ENCODE results near the gene TTC39A. TPM values are rescaled to one million over a fixed set of nuclear protein-coding genes. Genes with fewer than 3 reads are reported as not detected.

The TTC39A gene
- total and polyA plus RNA-seq, 2 donors (not counting 1 experiment from before 2014, with no cell fraction given): 0.28 to 1.5 TPM

- no peak for TF ChIP-seq EZH2 (IDR thresholded peaks at IDR 0.05; ENCODE audit: low read length, missing control alignments)
- TF ChIP-seq, protein P1, sequence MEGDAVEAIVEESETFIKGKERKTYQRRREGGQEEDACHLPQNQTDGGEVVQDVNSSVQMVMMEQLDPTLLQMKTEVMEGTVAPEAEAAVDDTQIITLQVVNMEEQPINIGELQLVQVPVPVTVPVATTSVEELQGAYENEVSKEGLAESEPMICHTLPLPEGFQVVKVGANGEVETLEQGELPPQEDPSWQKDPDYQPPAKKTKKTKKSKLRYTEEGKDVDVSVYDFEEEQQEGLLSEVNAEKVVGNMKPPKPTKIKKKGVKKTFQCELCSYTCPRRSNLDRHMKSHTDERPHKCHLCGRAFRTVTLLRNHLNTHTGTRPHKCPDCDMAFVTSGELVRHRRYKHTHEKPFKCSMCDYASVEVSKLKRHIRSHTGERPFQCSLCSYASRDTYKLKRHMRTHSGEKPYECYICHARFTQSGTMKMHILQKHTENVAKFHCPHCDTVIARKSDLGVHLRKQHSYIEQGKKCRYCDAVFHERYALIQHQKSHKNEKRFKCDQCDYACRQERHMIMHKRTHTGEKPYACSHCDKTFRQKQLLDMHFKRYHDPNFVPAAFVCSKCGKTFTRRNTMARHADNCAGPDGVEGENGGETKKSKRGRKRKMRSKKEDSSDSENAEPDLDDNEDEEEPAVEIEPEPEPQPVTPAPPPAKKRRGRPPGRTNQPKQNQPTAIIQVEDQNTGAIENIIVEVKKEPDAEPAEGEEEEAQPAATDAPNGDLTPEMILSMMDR (conservative IDR thresholded peaks at IDR 0.05 in 1 of 2, IDR thresholded peaks at IDR 0.05 in 1 of 2; ENCODE audit: low read depth in 1 of 2, low read length in 2 of 2): no peak
- Histone ChIP-seq H3K4me3 (replicated peaks in 1 of 4; ENCODE audit: control extremely low read depth in 1 of 4, insufficient read depth in 1 of 4, low read depth in 3 of 4, low read length in 4 of 4) (no peak overlapping the region), H3K36me3 (ENCODE audit: control insufficient read depth, insufficient read depth, low read length) (no peaks in the 10 kb centered on the region), H3K9ac (ENCODE audit: insufficient read depth, low read length) (no peak overlapping the region), H3K4me2 (ENCODE audit: extremely low read depth, insufficient read depth, low read length) (no peak overlapping the region), H3K27me3 (ENCODE audit: control insufficient read depth, insufficient read depth, low read length) (no peaks in the 10 kb centered on the region), H3K27ac (ENCODE audit: insufficient read depth, low read length) (no peak overlapping the region), H3K79me2 (ENCODE audit: control insufficient read depth, insufficient read depth, low read length) (no peaks in the 10 kb centered on the region), H3K4me1 (ENCODE audit: control insufficient read depth, extremely low read depth, insufficient read depth, low read length) (no peaks in the 10 kb centered on the region), H3K9me3 (ENCODE audit: control insufficient read depth, insufficient read depth, low read depth, low read length) (no peaks in the 10 kb centered on the region), H4K20me1 (ENCODE audit: control insufficient read depth, extremely low read depth, insufficient read depth, low read length) (no peaks in the 10 kb centered on the region), H2AFZ (ENCODE audit: low read length) (no peak overlapping the region)
- DNase-seq (ENCODE audit: low read depth in 2 of 2): no peak
Measured at GRCh38 chr1:51301844-51302162, 28.6 kb downstream of the TTC39A start.

GRCh38 chr1:51301152-51301843, 29.1 kb downstream of the TTC39A start:
- no peak overlapping the region for H2AFZ ChIP-seq (ENCODE audit: low read length)
- no peaks in the 10 kb centered on the region for H3K27me3 ChIP-seq (ENCODE audit: control insufficient read depth, insufficient read depth, low read length)
- no peak for DNase-seq (ENCODE audit: low read depth in 2 of 2)
- H4K20me1 ChIP-seq (ENCODE audit: control insufficient read depth, extremely low read depth, insufficient read depth, low read length): no peaks in the 10 kb centered on the region
- H3K4me3 ChIP-seq (replicated peaks in 1 of 4; ENCODE audit: control extremely low read depth in 1 of 4, insufficient read depth in 1 of 4, low read depth in 3 of 4, low read length in 4 of 4): no peak overlapping the region
- no peaks in the 10 kb centered on the region for H3K36me3 ChIP-seq (ENCODE audit: control insufficient read depth, insufficient read depth, low read length)
- no peaks in the 10 kb centered on the region for H3K9me3 ChIP-seq (ENCODE audit: control insufficient read depth, insufficient read depth, low read depth, low read length)
- H3K9ac ChIP-seq (ENCODE audit: insufficient read depth, low read length): no peak overlapping the region
- H3K4me2 ChIP-seq (ENCODE audit: extremely low read depth, insufficient read depth, low read length): no peak overlapping the region
- H3K27ac ChIP-seq (ENCODE audit: insufficient read depth, low read length): no peak overlapping the region
- TF ChIP-seq, protein P1 (conservative IDR thresholded peaks at IDR 0.05 in 1 of 2, IDR thresholded peaks at IDR 0.05 in 1 of 2; ENCODE audit: low read depth in 1 of 2, low read length in 2 of 2): no peak
- no peak for TF ChIP-seq EZH2 (IDR thresholded peaks at IDR 0.05; ENCODE audit: low read length, missing control alignments)
- no peaks in the 10 kb centered on the region for H3K4me1 ChIP-seq (ENCODE audit: control insufficient read depth, extremely low read depth, insufficient read depth, low read length)
- no peaks in the 10 kb centered on the region for H3K79me2 ChIP-seq (ENCODE audit: control insufficient read depth, insufficient read depth, low read length)

GRCh38 chr1:51299981-51300670, 30.2 kb downstream of the TTC39A start:
- H3K79me2 ChIP-seq (ENCODE audit: control insufficient read depth, insufficient read depth, low read length): no peaks in the 10 kb centered on the region
- no peak overlapping the region for H3K27ac ChIP-seq (ENCODE audit: insufficient read depth, low read length)
- H3K9me3 ChIP-seq (ENCODE audit: control insufficient read depth, insufficient read depth, low read depth, low read length): no peaks in the 10 kb centered on the region
- no peak overlapping the region for H3K9ac ChIP-seq (ENCODE audit: insufficient read depth, low read length)
- H3K4me1 ChIP-seq (ENCODE audit: control insufficient read depth, extremely low read depth, insufficient read depth, low read length): no peaks in the 10 kb centered on the region
- H4K20me1 ChIP-seq (ENCODE audit: control insufficient read depth, extremely low read depth, insufficient read depth, low read length): no peaks in the 10 kb centered on the region
- H3K4me2 ChIP-seq (ENCODE audit: extremely low read depth, insufficient read depth, low read length): no peak overlapping the region
- TF ChIP-seq EZH2 (IDR thresholded peaks at IDR 0.05; ENCODE audit: low read length, missing control alignments): no peak
- TF ChIP-seq, protein P1 (conservative IDR thresholded peaks at IDR 0.05 in 1 of 2, IDR thresholded peaks at IDR 0.05 in 1 of 2; ENCODE audit: low read depth in 1 of 2, low read length in 2 of 2): no peak
- H3K36me3 ChIP-seq (ENCODE audit: control insufficient read depth, insufficient read depth, low read length): no peaks in the 10 kb centered on the region
- no peak overlapping the region for H3K4me3 ChIP-seq (replicated peaks in 1 of 4; ENCODE audit: control extremely low read depth in 1 of 4, insufficient read depth in 1 of 4, low read depth in 3 of 4, low read length in 4 of 4)
- no peak for DNase-seq (ENCODE audit: low read depth in 2 of 2)
- no peaks in the 10 kb centered on the region for H3K27me3 ChIP-seq (ENCODE audit: control insufficient read depth, insufficient read depth, low read length)
- H2AFZ ChIP-seq (ENCODE audit: low read length): no peak overlapping the region
